ENCODE measurements around the gene EMILIN2.

EMILIN2 gene

DNA sequence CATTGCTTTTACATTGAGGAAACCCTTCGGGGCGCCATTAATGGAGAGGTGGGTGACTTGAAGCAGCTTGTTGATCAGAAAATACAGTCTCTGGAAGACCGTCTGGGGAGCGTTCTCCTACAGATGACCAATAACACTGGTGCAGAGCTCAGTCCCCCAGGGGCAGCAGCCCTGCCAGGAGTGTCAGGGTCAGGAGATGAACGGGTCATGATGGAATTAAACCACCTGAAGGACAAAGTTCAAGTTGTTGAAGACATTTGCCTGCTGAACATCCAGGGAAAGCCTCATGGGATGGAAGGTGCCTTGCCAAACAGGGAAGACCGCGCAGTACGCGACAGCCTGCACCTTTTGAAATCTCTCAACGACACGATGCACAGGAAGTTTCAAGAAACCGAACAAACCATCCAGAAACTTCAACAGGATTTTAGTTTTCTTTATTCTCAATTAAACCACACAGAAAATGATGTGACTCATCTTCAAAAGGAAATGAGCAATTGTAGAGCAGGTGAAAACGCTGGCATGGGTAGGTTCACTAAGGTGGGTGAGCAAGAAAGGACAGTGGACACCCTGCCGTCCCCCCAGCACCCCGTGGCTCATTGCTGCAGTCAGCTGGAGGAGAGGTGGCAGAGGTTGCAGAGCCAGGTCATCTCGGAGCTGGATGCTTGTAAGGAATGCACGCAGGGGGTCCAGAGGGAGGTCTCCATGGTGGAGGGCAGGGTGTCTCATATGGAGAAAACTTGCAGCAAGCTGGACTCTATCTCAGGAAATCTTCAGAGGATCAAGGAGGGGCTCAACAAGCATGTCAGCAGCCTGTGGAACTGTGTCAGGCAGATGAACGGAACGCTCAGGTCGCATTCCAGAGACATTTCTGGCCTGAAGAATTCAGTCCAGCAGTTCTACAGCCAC is 45.0 kb downstream of the EMILIN2 start:
- Mint-ChIP-seq H3K27me3 (ENCODE audit: low read depth) (peaks cover 5% of the 10 kb centered on the region), H3K4me1 (peaks cover 11% of the 10 kb centered on the region), H3K27ac (peak overlapping the region in 1 of 3 experiments; percentile 29), H3K9me3 (peaks cover 6% of the 10 kb centered on the region), H3K36me3 (ENCODE audit: low read depth) (peaks cover 28% of the 10 kb centered on the region), H3K4me3 (no peak overlapping the region)
- TF ChIP-seq, protein P1, sequence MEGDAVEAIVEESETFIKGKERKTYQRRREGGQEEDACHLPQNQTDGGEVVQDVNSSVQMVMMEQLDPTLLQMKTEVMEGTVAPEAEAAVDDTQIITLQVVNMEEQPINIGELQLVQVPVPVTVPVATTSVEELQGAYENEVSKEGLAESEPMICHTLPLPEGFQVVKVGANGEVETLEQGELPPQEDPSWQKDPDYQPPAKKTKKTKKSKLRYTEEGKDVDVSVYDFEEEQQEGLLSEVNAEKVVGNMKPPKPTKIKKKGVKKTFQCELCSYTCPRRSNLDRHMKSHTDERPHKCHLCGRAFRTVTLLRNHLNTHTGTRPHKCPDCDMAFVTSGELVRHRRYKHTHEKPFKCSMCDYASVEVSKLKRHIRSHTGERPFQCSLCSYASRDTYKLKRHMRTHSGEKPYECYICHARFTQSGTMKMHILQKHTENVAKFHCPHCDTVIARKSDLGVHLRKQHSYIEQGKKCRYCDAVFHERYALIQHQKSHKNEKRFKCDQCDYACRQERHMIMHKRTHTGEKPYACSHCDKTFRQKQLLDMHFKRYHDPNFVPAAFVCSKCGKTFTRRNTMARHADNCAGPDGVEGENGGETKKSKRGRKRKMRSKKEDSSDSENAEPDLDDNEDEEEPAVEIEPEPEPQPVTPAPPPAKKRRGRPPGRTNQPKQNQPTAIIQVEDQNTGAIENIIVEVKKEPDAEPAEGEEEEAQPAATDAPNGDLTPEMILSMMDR (IDR thresholded peaks at IDR 0.05; ENCODE audit: unreplicated experiment in 3 of 3), result no peak

DNA sequence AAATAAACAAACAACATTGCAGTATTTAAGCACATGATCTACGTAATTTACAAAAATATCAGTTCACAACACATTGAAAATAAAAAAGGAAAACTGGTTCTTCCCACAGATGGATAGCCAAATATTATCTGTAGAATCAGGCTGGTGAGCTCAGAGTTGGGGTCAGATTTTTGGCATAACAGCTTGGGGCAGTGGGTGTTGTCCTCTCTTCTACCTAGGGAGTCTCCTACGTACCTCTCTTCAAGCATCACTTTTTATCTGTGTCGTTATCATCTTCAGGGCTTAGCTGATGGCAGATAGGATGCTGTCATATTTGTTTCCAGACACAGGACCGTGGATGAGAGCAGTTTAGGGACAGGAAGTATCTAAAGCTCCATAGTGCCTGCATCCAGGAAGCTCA is 46.2 kb downstream of the EMILIN2 start:
- Mint-ChIP-seq H3K9me3 (no peaks in the 10 kb centered on the region), H3K27me3 (ENCODE audit: low read depth) (peaks cover 5% of the 10 kb centered on the region), H3K4me1 (peaks cover 16% of the 10 kb centered on the region), H3K4me3 (no peak overlapping the region), H3K36me3 (ENCODE audit: low read depth) (peaks cover 19% of the 10 kb centered on the region), H3K27ac (no peak overlapping the region)
- TF ChIP-seq, protein P1 (IDR thresholded peaks at IDR 0.05; ENCODE audit: unreplicated experiment in 3 of 3), result no peak

DNA sequence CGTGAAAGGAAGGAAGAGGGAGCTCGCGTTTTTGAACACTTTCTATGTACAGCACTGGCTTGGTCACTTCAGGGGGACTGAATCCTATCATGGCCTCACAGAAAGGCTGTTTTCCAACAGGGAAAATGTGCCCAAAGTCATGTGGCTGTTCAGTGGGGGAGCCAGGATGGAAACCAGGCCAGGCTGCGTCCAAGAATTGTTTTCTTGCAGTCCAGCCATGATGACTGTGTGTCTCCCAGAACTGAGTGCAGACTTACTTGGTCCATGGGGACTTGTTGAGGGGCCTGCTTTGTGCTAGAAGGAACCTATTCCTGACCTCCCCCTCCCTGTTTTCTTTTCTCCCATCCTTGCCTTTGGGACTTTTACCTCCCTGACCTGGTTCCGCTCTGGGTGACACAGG is 46.9 kb downstream of the EMILIN2 start:
- Mint-ChIP-seq H3K9me3 (no peaks in the 10 kb centered on the region), H3K4me3 (no peak overlapping the region), H3K27me3 (ENCODE audit: low read depth) (peaks cover 5% of the 10 kb centered on the region), H3K27ac (no peak overlapping the region), H3K36me3 (ENCODE audit: low read depth) (peaks cover 15% of the 10 kb centered on the region), H3K4me1 (peaks cover 22% of the 10 kb centered on the region)
- TF ChIP-seq, protein P1 (IDR thresholded peaks at IDR 0.05; ENCODE audit: unreplicated experiment in 3 of 3), result no peak

- H3K4me3 Mint-ChIP-seq, result no peak overlapping the region
- H3K9me3 Mint-ChIP-seq, result no peaks in the 10 kb centered on the region
- TF ChIP-seq, protein P1 (IDR thresholded peaks at IDR 0.05; ENCODE audit: unreplicated experiment in 3 of 3), result no peak
- H3K4me1 Mint-ChIP-seq, result peaks cover 25% of the 10 kb centered on the region
- H3K27ac Mint-ChIP-seq, result peak overlapping the region in 2 of 3 experiments; percentile 28 to 48
- H3K36me3 Mint-ChIP-seq (ENCODE audit: low read depth), result peaks cover 15% of the 10 kb centered on the region
- H3K27me3 Mint-ChIP-seq (ENCODE audit: low read depth), result peaks cover 5% of the 10 kb centered on the region
Measured at GRCh38 chr18:2894131-2894840, 47.5 kb downstream of the EMILIN2 start.

DNA sequence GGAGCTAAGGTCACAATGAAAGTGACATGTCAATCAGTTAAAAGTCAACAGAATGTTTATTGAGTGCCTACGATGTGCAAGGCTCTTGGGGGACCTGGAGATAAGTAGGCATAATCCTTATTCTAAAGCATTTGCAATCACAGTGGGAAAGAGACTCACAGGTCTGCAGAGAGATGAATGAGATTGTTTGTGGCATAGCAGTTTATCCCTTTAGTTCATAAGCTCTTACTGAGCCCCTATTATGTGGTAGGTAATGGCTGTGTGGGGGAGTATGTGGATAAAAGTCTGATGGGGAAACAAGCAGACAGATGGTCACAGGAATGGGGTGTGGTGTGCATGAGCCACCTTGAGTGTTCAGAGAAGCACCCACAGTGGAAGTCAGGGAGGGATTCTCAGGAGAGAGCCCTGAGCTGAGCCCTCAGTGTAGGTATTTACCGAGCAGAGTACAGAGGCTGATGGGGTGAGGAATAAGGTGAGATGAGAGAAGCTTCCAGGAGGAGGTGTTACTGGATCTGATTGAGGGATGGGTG is 48.1 kb downstream of the EMILIN2 start:
- peak overlapping the region in 1 of 3 experiments; percentile 28 for H3K27ac Mint-ChIP-seq
- no peak overlapping the region for H3K4me3 Mint-ChIP-seq
- TF ChIP-seq, protein P1 (IDR thresholded peaks at IDR 0.05; ENCODE audit: unreplicated experiment in 3 of 3), result no peak
- H3K4me1 Mint-ChIP-seq, result peaks cover 25% of the 10 kb centered on the region
- no peaks in the 10 kb centered on the region for H3K9me3 Mint-ChIP-seq
- H3K36me3 Mint-ChIP-seq (ENCODE audit: low read depth), result peaks cover 10% of the 10 kb centered on the region
- H3K27me3 Mint-ChIP-seq (ENCODE audit: low read depth), result peaks cover 5% of the 10 kb centered on the region
